GM23338 (cell line): ENCODE measurements around the gene NBAS. TPM values are rescaled to one million over a fixed set of nuclear protein-coding genes. Genes with fewer than 3 reads are reported as not detected.

Experiments used
- ATAC-seq: fragments of 200-7000 bp; cut with Tn5 transposase; 3 replicates; pipeline ENCODE4 v1.9.1; 2020
- DNase-seq: peaks from one replicate; pipeline ENCODE4 v3.0.0-alpha.2; 2015; ENCODE audit warnings: low spot score
- H2AFZ ChIP-seq: fragments of 200-600 bp; sonication (generic); 2 replicates; pipeline ENCODE4 v1.8.0; 2016; ENCODE audit warnings: antibody characterized with exemption, mild to moderate bottlenecking, moderate library complexity
- H3F3A ChIP-seq: fragments of 200-600 bp; sonication (generic); replicated peaks from 2 replicates; pipeline ENCODE4 v1.8.0; 2017; ENCODE audit warnings: antibody characterized with exemption, mixed run types, low read depth
- H3K27ac ChIP-seq: fragments of 200-600 bp; sonication (generic); 2 replicates; pipeline ENCODE4 v1.6.1; 2016; ENCODE audit warnings: low read depth
- H3K27me3 ChIP-seq: fragments of 200-600 bp; sonication (generic); 2 replicates; pipeline ENCODE4 v1.8.0; 2016; ENCODE audit warnings: mild to moderate bottlenecking, mixed run types, moderate library complexity; ENCODE audit not compliant: insufficient read depth
- H3K36me3 ChIP-seq: fragments of 200-600 bp; sonication (generic); 2 replicates; pipeline ENCODE4 v1.8.0; 2016; ENCODE audit warnings: mild to moderate bottlenecking; ENCODE audit not compliant: insufficient read depth
- H3K4me1 ChIP-seq: fragments of 200-600 bp; sonication (generic); 2 replicates; pipeline ENCODE4 v1.8.0; 2016; ENCODE audit warnings: mild to moderate bottlenecking, moderate library complexity; ENCODE audit not compliant: insufficient read depth
- H3K4me2 ChIP-seq: fragments of 200-600 bp; sonication (generic); 2 replicates; pipeline ENCODE4 v1.7.1; 2017; ENCODE audit warnings: mixed run types
- H3K4me3 ChIP-seq: fragments of 200-600 bp; sonication (generic); 2 replicates; pipeline ENCODE4 v1.6.1; 2016; ENCODE audit warnings: mixed run types
- H3K79me2 ChIP-seq: fragments of 200-600 bp; sonication (generic); replicated peaks from 2 replicates; pipeline ENCODE4 v1.8.0; 2017; ENCODE audit warnings: mild to moderate bottlenecking; ENCODE audit not compliant: insufficient read depth
- H3K9me2 ChIP-seq: fragments of 200-600 bp; sonication (generic); 2 replicates; pipeline ENCODE4 v1.8.0; 2017; ENCODE audit not compliant: insufficient read depth
- H4K20me1 ChIP-seq: fragments of 200-600 bp; sonication (generic); replicated peaks from 2 replicates; pipeline ENCODE4 v1.8.0; 2017; ENCODE audit warnings: mild to moderate bottlenecking; ENCODE audit not compliant: insufficient read depth
- H3K27ac Mint-ChIP-seq: 2 replicates; pipeline ENCODE4 v1.8.0; 2020; ENCODE audit warnings: inconsistent platforms, mild to moderate bottlenecking, moderate library complexity, mixed read lengths
- H3K27me3 Mint-ChIP-seq: 3 replicates; pipeline ENCODE4 v1.8.0; 2022; ENCODE audit warnings: low read depth, mild to moderate bottlenecking, moderate library complexity, mixed read lengths, inconsistent platforms; ENCODE audit not compliant: insufficient read depth, poor library complexity
- H3K36me3 Mint-ChIP-seq: 3 replicates; pipeline ENCODE4 v1.8.0; 2021; ENCODE audit warnings: low read depth, mild to moderate bottlenecking, inconsistent platforms, moderate library complexity, mixed read lengths
- H3K4me1 Mint-ChIP-seq: 3 replicates; pipeline ENCODE4 v1.8.0; 2020; ENCODE audit warnings: mild to moderate bottlenecking, inconsistent platforms, mixed read lengths
- H3K4me3 Mint-ChIP-seq: 3 replicates; pipeline ENCODE4 v1.8.0; 2021; ENCODE audit warnings: moderate library complexity, mild to moderate bottlenecking, inconsistent platforms, mixed read lengths
- H3K9me3 Mint-ChIP-seq: 3 replicates; pipeline ENCODE4 v1.8.0; 2020; ENCODE audit warnings: moderate library complexity, mild to moderate bottlenecking, inconsistent platforms, mixed read lengths
- CREB1 ChIP-seq: fragments of 250-450 bp; sonication (Bioruptor Pico); IDR thresholded peaks from 2 replicates; pipeline ENCODE4 v1.5.0; 2020; ENCODE audit warnings: low read depth, mild to moderate bottlenecking, moderate library complexity
- ETS1 ChIP-seq: IDR thresholded peaks from 2 replicates; pipeline ENCODE4 v1.6.1; 2016; ENCODE audit warnings: antibody characterized with exemption
- EZH2 ChIP-seq: fragments of 200-600 bp; sonication (generic); IDR thresholded peaks from one replicate; pipeline ENCODE4 v1.8.0; 2017; ENCODE audit warnings: antibody characterized with exemption, mild to moderate bottlenecking, low read depth; ENCODE audit not compliant: unreplicated experiment
- EZH2phosphoT487 ChIP-seq: fragments of 200-600 bp; sonication (generic); IDR thresholded peaks from one replicate; pipeline ENCODE4 v1.8.1; 2018; ENCODE audit warnings: antibody characterized with exemption; ENCODE audit not compliant: unreplicated experiment
- JUNB ChIP-seq: IDR thresholded peaks from one replicate; pipeline ENCODE4 v1.6.1; 2016; ENCODE audit warnings: antibody characterized with exemption; ENCODE audit not compliant: unreplicated experiment
- NANOG ChIP-seq: IDR thresholded peaks from 2 replicates; pipeline ENCODE4 v1.6.1; 2016; ENCODE audit warnings: antibody characterized with exemption, borderline replicate concordance
- POLR2AphosphoS5 ChIP-seq: IDR thresholded peaks from 2 replicates; pipeline ENCODE4 v1.6.1; 2016; ENCODE audit warnings: antibody characterized with exemption, low read depth
- STAT1 ChIP-seq: IDR thresholded peaks from one replicate; pipeline ENCODE4 v1.6.1; 2016; ENCODE audit warnings: antibody characterized with exemption; ENCODE audit not compliant: unreplicated experiment
- ZNF114 ChIP-seq: fragments of 250-450 bp; sonication (Bioruptor Pico); IDR thresholded peaks from 2 replicates; pipeline ENCODE4 v1.5.0; 2020; ENCODE audit warnings: mild to moderate bottlenecking, moderate library complexity
- ZNF331 ChIP-seq: fragments of 250-450 bp; sonication (Bioruptor Pico); IDR thresholded peaks from 2 replicates; pipeline ENCODE4 v1.5.0; 2020; ENCODE audit warnings: low read depth, mild to moderate bottlenecking, moderate library complexity
- ZNF462 ChIP-seq: fragments of 250-450 bp; sonication (Bioruptor Pico); IDR thresholded peaks from 2 replicates; pipeline ENCODE4 v1.5.0; 2020; ENCODE audit warnings: mild to moderate bottlenecking, moderate library complexity
- polyA plus RNA-seq: library from polyadenylated mRNA; unstranded; fragments of >200 nt; fragmentation: Nextera tagmentation; extraction: Ambion mirVana; gene quantifications from 2 replicates; pipeline ENCODE4 v1.2.1, GENCODE V29; 2016
- total RNA-seq: library from RNA; depleted of rRNA; stranded (reverse); fragments of >200 nt; shearing (Covaris generic); gene quantifications from 2 replicates; pipeline ENCODE4 v1.2.3, GENCODE V29; 2014
- TF ChIP-seq, protein P1 (sequence below): IDR thresholded peaks from one replicate; pipeline ENCODE4 v1.6.1; 2018; ENCODE audit warnings: antibody characterized with exemption; ENCODE audit not compliant: unreplicated experiment
- TF ChIP-seq, protein P2 (sequence below), 2 experiments: fragments of 200-600 bp in 1 of 2; sonication (generic) in 1 of 2; conservative IDR thresholded peaks; 2 replicates each; pipeline versions ENCODE4 v1.5.1 to v1.6.1; 2016 to 2017; ENCODE audit warnings: antibody characterized with exemption in 2 of 2, low read depth in 2 of 2, mild to moderate bottlenecking in 2 of 2, moderate library complexity in 1 of 2

Gene NBAS
- total and polyA plus RNA-seq, 2 experiments from 2014 or later: 24.8 to 38.9 TPM

DNA sequence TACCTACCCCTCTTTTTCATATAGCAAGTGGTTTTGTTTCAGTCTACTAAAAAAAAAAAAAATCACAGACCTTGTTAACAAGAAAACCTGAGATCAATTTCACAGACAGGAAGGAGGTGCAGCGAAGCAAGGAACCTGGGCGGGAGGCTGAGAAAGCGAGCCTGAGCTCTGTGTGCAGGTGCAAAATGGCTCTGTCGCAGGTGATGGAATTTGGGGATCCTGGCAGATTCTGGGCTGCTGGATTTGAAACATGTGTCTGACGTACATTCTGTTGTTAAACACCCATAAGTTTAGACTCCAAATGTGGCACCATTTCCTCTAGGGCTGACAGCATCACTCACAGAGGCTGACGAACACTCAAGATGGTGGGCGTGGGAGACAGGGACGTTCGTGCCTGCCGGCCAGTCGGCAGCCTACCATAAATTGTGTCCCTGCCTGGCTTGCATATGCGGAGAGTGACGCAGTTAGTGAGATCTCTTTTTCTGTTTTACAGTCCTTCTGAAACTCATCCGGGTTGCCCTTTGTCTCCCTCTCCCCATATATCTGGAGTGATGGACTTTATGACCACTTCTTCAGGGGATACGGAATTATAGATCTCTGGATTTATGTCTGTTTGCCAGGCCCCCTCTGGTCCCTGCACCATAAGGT is 21.7 kb upstream of the NBAS start:
- Histone ChIP-seq H3K27ac (no peak overlapping the region), H3K9me2 (no peaks in the 10 kb centered on the region; the same call in 1 of the 2 replicates), H3K36me3 (no peaks in the 10 kb centered on the region), H3F3A (no peaks in the 10 kb centered on the region), H4K20me1 (no peaks in the 10 kb centered on the region), H3K79me2 (no peaks in the 10 kb centered on the region), H2AFZ (no peak overlapping the region), H3K4me2 (no peak overlapping the region), H3K4me1 (no peaks in the 10 kb centered on the region), H3K4me3 (no peak overlapping the region), H3K27me3 (no peaks in the 10 kb centered on the region)
- Mint-ChIP-seq H3K4me1 (peaks cover 4% of the 10 kb centered on the region), H3K27ac (no peak overlapping the region), H3K36me3 (no peaks in the 10 kb centered on the region), H3K4me3 (no peak overlapping the region), H3K27me3 (no peaks in the 10 kb centered on the region), H3K9me3 (no peaks in the 10 kb centered on the region)
- DNase-seq: no peak
- ATAC-seq: no peak
- TF ChIP-seq CREB1 (no peak), ZNF331 (CRISPR knock-in tag) (no peak), JUNB (no peak), EZH2phosphoT487 (no peak), ETS1 (no peak), EZH2 (no peak), ZNF114 (CRISPR knock-in tag) (no peak), STAT1 (no peak), NANOG (no peak), ZNF462 (CRISPR knock-in tag) (no peak), POLR2AphosphoS5 (no peak)
- TF ChIP-seq, protein P1, sequence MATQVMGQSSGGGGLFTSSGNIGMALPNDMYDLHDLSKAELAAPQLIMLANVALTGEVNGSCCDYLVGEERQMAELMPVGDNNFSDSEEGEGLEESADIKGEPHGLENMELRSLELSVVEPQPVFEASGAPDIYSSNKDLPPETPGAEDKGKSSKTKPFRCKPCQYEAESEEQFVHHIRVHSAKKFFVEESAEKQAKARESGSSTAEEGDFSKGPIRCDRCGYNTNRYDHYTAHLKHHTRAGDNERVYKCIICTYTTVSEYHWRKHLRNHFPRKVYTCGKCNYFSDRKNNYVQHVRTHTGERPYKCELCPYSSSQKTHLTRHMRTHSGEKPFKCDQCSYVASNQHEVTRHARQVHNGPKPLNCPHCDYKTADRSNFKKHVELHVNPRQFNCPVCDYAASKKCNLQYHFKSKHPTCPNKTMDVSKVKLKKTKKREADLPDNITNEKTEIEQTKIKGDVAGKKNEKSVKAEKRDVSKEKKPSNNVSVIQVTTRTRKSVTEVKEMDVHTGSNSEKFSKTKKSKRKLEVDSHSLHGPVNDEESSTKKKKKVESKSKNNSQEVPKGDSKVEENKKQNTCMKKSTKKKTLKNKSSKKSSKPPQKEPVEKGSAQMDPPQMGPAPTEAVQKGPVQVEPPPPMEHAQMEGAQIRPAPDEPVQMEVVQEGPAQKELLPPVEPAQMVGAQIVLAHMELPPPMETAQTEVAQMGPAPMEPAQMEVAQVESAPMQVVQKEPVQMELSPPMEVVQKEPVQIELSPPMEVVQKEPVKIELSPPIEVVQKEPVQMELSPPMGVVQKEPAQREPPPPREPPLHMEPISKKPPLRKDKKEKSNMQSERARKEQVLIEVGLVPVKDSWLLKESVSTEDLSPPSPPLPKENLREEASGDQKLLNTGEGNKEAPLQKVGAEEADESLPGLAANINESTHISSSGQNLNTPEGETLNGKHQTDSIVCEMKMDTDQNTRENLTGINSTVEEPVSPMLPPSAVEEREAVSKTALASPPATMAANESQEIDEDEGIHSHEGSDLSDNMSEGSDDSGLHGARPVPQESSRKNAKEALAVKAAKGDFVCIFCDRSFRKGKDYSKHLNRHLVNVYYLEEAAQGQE: no peak
- TF ChIP-seq, protein P2, sequence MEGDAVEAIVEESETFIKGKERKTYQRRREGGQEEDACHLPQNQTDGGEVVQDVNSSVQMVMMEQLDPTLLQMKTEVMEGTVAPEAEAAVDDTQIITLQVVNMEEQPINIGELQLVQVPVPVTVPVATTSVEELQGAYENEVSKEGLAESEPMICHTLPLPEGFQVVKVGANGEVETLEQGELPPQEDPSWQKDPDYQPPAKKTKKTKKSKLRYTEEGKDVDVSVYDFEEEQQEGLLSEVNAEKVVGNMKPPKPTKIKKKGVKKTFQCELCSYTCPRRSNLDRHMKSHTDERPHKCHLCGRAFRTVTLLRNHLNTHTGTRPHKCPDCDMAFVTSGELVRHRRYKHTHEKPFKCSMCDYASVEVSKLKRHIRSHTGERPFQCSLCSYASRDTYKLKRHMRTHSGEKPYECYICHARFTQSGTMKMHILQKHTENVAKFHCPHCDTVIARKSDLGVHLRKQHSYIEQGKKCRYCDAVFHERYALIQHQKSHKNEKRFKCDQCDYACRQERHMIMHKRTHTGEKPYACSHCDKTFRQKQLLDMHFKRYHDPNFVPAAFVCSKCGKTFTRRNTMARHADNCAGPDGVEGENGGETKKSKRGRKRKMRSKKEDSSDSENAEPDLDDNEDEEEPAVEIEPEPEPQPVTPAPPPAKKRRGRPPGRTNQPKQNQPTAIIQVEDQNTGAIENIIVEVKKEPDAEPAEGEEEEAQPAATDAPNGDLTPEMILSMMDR (conservative IDR thresholded peaks at IDR 0.05; ENCODE audit: low read depth in 2 of 2): no peak
